Skeletal muscle tissue (tissue), 4 donors: Measurements from ENCODE around the gene AGBL1. TPM values are rescaled to one million over a fixed set of nuclear protein-coding genes. Genes with fewer than 3 reads are reported as not detected.

Experiments used
- H3K27ac ChIP-seq: one replicate; pipeline ENCODE4 v1.7.0; 2013; ENCODE audit warnings: mild to moderate bottlenecking, low read depth, low read length, inconsistent platforms
- H3K27me3 ChIP-seq, 3 donors: one replicate each; pipeline ENCODE4 v1.7.0; 2013; ENCODE audit warnings: low read length in 3 of 3; ENCODE audit not compliant: control insufficient read depth in 3 of 3, insufficient read depth in 3 of 3
- H3K36me3 ChIP-seq, 3 donors: one replicate each; pipeline ENCODE4 v1.7.0; 2013; ENCODE audit warnings: low read length in 3 of 3; ENCODE audit not compliant: control insufficient read depth in 3 of 3, insufficient read depth in 3 of 3
- H3K4me1 ChIP-seq, 3 donors: one replicate each; pipeline ENCODE4 v1.7.0; 2013; ENCODE audit warnings: low read length in 3 of 3, mild to moderate bottlenecking in 3 of 3; ENCODE audit not compliant: control insufficient read depth in 3 of 3, insufficient read depth in 3 of 3
- H3K4me3 ChIP-seq, 3 donors: one replicate each; pipeline ENCODE4 v1.7.0; 2013; ENCODE audit warnings: low read length in 3 of 3
- H3K9ac ChIP-seq, 3 donors: one replicate each; pipeline ENCODE4 v1.7.0; 2013; ENCODE audit warnings: low read length in 3 of 3, mild to moderate bottlenecking in 3 of 3, moderate library complexity in 2 of 3, low read depth in 1 of 3
- H3K9me3 ChIP-seq, 3 donors: one replicate each; pipeline ENCODE4 v1.7.0; 2013; ENCODE audit warnings: low read length in 3 of 3; ENCODE audit not compliant: control insufficient read depth in 3 of 3
- total RNA-seq: library from RNA; depleted of rRNA; stranded (reverse); fragments of >200 nt; gene quantifications from one replicate; pipeline ENCODE4 v1.2.3, GENCODE V29; 2014
- donor health status: Osteomylitis.

Gene AGBL1
- total RNA-seq, result 31.3 TPM

GRCh38 chr15:86079508-86080266 is at the start of gene AGBL1:
Gene AGBL1 (plus strand): TSS chr15:86079871.
- Histone ChIP-seq H3K9ac (peak within 1 kb of the TSS; percentile 46 to 83 (median 71)), H3K27me3 (no peaks in the 10 kb centered on the region), H3K27ac (peak within 1 kb of the TSS; percentile 81), H3K36me3 (no peaks in the 10 kb centered on the region), H3K4me3 (peak within 1 kb of the TSS; percentile 17 to 79 (median 54)), H3K9me3 (no peaks in the 10 kb centered on the region), H3K4me1 (peaks cover 46 to 67% (median 53%) of the 10 kb centered on the region in 3 donors)

DNA sequence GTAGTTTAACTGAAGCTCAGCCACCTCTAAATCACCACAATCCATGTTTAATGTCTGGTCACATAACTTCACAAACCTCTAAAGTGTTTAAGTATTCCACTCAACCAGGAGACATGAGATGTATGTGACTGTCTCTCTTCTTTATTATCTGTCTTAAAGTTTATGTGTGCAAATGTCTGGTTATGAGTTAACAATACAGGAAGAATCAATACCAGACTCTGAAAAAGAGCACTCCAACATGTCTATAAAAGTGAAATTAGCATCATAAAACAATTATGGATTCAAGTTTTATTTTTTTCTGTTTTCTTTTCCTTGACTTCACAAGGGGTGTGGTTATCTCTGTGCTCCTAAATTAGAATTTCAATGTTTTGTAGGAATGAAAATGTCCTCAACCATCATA is 44.8 kb upstream of the AGBL1 start:
- Histone ChIP-seq H3K9me3 (no peaks in the 10 kb centered on the region), H3K4me1 (no peaks in the 10 kb centered on the region), H3K27me3 (no peaks in the 10 kb centered on the region), H3K36me3 (no peaks in the 10 kb centered on the region), H3K27ac (no peak overlapping the region), H3K4me3 (no peak overlapping the region), H3K9ac (no peak overlapping the region)

DNA sequence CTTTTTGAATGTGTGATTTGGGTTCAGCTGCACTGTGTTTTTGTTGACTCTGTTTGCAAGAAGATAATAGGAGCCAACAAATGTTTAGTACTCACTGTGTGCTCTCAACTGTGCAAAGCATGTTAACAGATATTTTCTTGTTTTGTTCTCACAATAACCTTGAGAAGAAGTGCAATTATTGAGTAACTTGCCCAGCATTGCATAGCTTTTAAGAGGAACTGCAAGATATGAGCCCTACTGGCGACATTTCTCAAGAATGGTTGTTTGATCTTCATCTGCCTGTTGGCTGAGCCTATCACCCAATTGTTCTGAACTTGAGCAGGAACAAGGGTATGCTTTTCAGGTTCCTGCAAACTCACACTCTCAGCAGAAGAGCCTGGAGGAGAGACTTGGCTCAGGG is 43.4 kb upstream of the AGBL1 start:
- H3K27ac ChIP-seq, result no peak overlapping the region
- no peaks in the 10 kb centered on the region for H3K27me3 ChIP-seq
- H3K36me3 ChIP-seq, result no peaks in the 10 kb centered on the region
- no peak overlapping the region for H3K4me3 ChIP-seq
- no peaks in the 10 kb centered on the region for H3K4me1 ChIP-seq
- H3K9ac ChIP-seq, result no peak overlapping the region
- H3K9me3 ChIP-seq, result no peaks in the 10 kb centered on the region

DNA sequence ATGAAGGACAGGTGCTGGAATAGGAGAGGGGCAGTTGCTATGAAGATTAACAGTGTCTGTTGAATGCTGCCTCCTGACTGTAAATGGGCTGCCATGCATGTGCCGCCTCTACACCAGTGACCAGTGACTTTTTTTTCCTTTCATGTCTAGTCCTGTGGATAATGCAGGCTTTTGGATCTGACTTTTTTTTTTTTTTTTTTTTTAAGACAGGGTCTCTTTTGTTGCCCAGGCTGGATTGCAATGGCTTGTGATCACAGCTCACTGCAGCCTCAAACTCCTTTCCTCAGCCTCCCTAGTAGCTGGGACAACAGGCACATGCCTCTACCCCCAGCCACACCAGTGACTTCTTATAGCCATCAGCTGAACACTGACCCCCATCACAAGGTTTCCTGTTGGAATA is 41.2 kb upstream of the AGBL1 start:
- H3K9ac ChIP-seq, result no peak overlapping the region
- H3K27ac ChIP-seq, result no peak overlapping the region
- no peaks in the 10 kb centered on the region for H3K9me3 ChIP-seq
- no peaks in the 10 kb centered on the region for H3K36me3 ChIP-seq
- H3K4me1 ChIP-seq, result no peaks in the 10 kb centered on the region
- H3K4me3 ChIP-seq, result no peak overlapping the region
- H3K27me3 ChIP-seq, result no peaks in the 10 kb centered on the region

- Histone ChIP-seq H3K27me3 (no peaks in the 10 kb centered on the region), H3K4me3 (no peak overlapping the region), H3K9me3 (no peaks in the 10 kb centered on the region), H3K27ac (no peak overlapping the region), H3K4me1 (no peaks in the 10 kb centered on the region), H3K9ac (no peak overlapping the region), H3K36me3 (no peaks in the 10 kb centered on the region)
Observed at GRCh38 chr15:86040356-86041033, 39.2 kb upstream of the AGBL1 start.

DNA sequence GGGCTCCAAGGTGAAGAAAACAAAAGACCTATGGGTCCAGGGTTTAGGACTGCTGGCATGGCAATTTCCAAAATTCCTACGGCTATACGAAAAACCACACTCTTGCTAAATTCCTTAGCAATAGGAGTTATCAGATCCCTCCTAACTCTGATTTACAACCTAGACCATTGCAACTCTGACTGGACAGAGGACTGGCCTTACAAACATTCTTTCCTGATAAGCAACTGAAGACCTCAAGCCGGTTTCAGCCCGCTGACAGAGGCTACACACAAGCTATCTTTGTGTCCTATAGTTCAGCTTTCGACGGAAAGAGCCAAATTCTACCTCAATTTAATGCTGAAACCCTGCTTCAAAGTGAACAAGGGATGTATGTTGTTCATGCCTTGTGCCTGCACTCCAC is 38.3 kb upstream of the AGBL1 start:
- H3K4me1 ChIP-seq, result no peaks in the 10 kb centered on the region
- H3K36me3 ChIP-seq, result no peaks in the 10 kb centered on the region
- H3K9ac ChIP-seq, result no peak overlapping the region
- no peaks in the 10 kb centered on the region for H3K9me3 ChIP-seq
- no peak overlapping the region for H3K4me3 ChIP-seq
- no peak overlapping the region for H3K27ac ChIP-seq
- no peaks in the 10 kb centered on the region for H3K27me3 ChIP-seq

GRCh38 chr15:86042226-86042625 is 37.4 kb upstream of the AGBL1 start:
- H3K36me3 ChIP-seq, result no peaks in the 10 kb centered on the region
- H3K4me1 ChIP-seq, result no peaks in the 10 kb centered on the region
- no peak overlapping the region for H3K9ac ChIP-seq
- no peak overlapping the region for H3K4me3 ChIP-seq
- no peaks in the 10 kb centered on the region for H3K9me3 ChIP-seq
- no peak overlapping the region for H3K27ac ChIP-seq
- no peaks in the 10 kb centered on the region for H3K27me3 ChIP-seq

DNA sequence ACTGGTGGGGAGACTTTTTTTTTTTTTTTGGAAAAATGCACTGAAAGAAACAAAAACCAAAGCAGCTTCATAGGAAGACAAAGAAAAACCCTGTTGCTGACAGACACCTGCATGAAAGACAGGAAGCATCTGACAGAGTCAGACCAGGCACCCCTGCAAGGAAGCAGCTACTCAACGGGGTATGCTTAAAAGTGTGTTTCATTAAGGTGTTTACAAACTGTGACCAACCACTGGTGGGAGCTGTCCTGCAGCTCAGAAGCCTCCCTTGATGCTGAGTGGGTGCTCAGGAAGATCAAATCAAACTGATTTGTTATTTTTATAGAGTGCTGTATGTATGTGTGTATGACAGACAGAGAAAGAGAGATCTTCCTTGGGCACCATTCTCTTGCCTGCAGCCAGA is 34.7 kb upstream of the AGBL1 start:
- H3K9me3 ChIP-seq, result no peaks in the 10 kb centered on the region
- no peak overlapping the region for H3K9ac ChIP-seq
- H3K4me3 ChIP-seq, result no peak overlapping the region
- H3K36me3 ChIP-seq, result no peaks in the 10 kb centered on the region
- H3K4me1 ChIP-seq, result no peaks in the 10 kb centered on the region
- H3K27me3 ChIP-seq, result no peaks in the 10 kb centered on the region
- H3K27ac ChIP-seq, result no peak overlapping the region

- H3K9me3 ChIP-seq, result no peaks in the 10 kb centered on the region
- no peak overlapping the region for H3K4me3 ChIP-seq
- H3K9ac ChIP-seq, result no peak overlapping the region
- H3K27ac ChIP-seq, result no peak overlapping the region
- H3K4me1 ChIP-seq, result peaks cover 0 to 3% (median 0%) of the 10 kb centered on the region in 3 donors
- H3K36me3 ChIP-seq, result no peaks in the 10 kb centered on the region
- no peaks in the 10 kb centered on the region for H3K27me3 ChIP-seq
Observed at GRCh38 chr15:86054338-86054737, 25.3 kb upstream of the AGBL1 start.

DNA sequence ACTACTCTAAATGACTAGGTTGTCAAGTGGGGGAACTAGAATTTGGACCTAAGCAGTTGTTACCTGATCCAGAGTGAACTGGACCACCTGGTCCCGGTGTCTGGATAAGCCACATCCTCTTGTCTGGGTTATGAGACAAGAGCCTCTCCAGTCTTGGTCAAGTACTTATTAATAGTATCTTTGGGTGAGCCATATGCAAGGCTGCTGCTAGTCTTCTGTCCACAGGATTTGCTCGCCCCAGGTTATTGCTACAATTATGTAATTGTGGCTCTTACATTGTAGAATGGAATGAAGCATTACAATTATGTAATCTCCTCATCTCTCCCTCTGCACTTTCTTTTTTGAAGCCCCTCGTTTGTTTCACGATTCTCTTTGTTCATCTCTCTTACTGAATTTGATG is 24.0 kb upstream of the AGBL1 start:
- Histone ChIP-seq H3K27me3 (no peaks in the 10 kb centered on the region), H3K27ac (no peak overlapping the region), H3K4me3 (no peak overlapping the region), H3K4me1 (peaks cover 0 to 3% (median 0%) of the 10 kb centered on the region in 3 donors), H3K9ac (no peak overlapping the region), H3K36me3 (no peaks in the 10 kb centered on the region), H3K9me3 (no peaks in the 10 kb centered on the region)
